ENCODE measurements around the gene ZNF574. TPM values are rescaled to one million over a fixed set of nuclear protein-coding genes. Genes with fewer than 3 reads are reported as not detected.

Gene ZNF574
- total RNA-seq, 1 experiment from 2014 or later: 15.7 TPM

DNA sequence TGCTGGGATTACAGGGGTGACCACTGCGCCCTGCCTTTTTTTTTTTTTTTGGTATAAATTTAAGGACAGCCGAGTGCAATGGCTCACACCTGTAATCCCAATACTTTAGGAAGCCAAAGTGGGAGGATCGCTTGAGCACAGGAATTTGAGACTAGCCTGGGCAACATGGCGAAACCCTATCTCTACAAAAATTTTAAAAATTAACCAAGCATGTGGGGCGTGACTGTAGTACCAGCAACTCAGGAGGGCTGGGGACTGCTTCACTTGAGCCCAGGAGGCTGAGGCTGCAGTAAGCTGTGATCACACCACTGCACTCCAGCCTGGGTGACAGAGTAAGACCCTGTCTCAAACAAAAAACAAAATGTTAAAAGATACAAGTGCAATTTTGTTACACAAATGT lies 21.5 kb downstream of the ZNF574 start:
- TF ChIP-seq, protein P1, sequence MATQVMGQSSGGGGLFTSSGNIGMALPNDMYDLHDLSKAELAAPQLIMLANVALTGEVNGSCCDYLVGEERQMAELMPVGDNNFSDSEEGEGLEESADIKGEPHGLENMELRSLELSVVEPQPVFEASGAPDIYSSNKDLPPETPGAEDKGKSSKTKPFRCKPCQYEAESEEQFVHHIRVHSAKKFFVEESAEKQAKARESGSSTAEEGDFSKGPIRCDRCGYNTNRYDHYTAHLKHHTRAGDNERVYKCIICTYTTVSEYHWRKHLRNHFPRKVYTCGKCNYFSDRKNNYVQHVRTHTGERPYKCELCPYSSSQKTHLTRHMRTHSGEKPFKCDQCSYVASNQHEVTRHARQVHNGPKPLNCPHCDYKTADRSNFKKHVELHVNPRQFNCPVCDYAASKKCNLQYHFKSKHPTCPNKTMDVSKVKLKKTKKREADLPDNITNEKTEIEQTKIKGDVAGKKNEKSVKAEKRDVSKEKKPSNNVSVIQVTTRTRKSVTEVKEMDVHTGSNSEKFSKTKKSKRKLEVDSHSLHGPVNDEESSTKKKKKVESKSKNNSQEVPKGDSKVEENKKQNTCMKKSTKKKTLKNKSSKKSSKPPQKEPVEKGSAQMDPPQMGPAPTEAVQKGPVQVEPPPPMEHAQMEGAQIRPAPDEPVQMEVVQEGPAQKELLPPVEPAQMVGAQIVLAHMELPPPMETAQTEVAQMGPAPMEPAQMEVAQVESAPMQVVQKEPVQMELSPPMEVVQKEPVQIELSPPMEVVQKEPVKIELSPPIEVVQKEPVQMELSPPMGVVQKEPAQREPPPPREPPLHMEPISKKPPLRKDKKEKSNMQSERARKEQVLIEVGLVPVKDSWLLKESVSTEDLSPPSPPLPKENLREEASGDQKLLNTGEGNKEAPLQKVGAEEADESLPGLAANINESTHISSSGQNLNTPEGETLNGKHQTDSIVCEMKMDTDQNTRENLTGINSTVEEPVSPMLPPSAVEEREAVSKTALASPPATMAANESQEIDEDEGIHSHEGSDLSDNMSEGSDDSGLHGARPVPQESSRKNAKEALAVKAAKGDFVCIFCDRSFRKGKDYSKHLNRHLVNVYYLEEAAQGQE (IDR thresholded peaks at IDR 0.05; ENCODE audit: insufficient read depth in 1 of 2, low read depth in 2 of 2, low read length in 1 of 2): no peak
- TF ChIP-seq, protein P2, sequence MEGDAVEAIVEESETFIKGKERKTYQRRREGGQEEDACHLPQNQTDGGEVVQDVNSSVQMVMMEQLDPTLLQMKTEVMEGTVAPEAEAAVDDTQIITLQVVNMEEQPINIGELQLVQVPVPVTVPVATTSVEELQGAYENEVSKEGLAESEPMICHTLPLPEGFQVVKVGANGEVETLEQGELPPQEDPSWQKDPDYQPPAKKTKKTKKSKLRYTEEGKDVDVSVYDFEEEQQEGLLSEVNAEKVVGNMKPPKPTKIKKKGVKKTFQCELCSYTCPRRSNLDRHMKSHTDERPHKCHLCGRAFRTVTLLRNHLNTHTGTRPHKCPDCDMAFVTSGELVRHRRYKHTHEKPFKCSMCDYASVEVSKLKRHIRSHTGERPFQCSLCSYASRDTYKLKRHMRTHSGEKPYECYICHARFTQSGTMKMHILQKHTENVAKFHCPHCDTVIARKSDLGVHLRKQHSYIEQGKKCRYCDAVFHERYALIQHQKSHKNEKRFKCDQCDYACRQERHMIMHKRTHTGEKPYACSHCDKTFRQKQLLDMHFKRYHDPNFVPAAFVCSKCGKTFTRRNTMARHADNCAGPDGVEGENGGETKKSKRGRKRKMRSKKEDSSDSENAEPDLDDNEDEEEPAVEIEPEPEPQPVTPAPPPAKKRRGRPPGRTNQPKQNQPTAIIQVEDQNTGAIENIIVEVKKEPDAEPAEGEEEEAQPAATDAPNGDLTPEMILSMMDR (IDR thresholded peaks at IDR 0.05): no peak
- TF ChIP-seq POLR2AphosphoS5 (IDR thresholded peaks at IDR 0.05; ENCODE audit: low read depth, low read length) (no peak), SIN3A (IDR thresholded peaks at IDR 0.05; ENCODE audit: borderline replicate concordance, insufficient read depth, low read depth, low read length) (no peak), TCF7L2 (IDR thresholded peaks at IDR 0.05; ENCODE audit: low read depth, low read length) (no peak)
- in situ Hi-C loops (cut with HindIII; ENCODE audit: low pct_unique_long_range_greater_than_20kb, low sequenced_read_pairs): no loop called here
- no peak for DNase-seq (ENCODE audit: low read depth, low spot score)
- Histone ChIP-seq H3K27me3 (ENCODE audit: control insufficient read depth, insufficient read depth, low read length) (no peaks in the 10 kb centered on the region), H3K4me3 (ENCODE audit: low read depth in 2 of 2, low read length in 2 of 2) (no peak overlapping the region), H3K9me3 (ENCODE audit: control insufficient read depth, insufficient read depth, low read depth, low read length) (no peaks in the 10 kb centered on the region), H3K4me1 (ENCODE audit: control insufficient read depth, insufficient read depth, low read length) (no peaks in the 10 kb centered on the region), H3K36me3 (ENCODE audit: control insufficient read depth, insufficient read depth, low read length) (no peaks in the 10 kb centered on the region), H3K27ac (ENCODE audit: low read length) (no peak overlapping the region)
- no peak for ATAC-seq
- CTCF ChIA-PET: no interaction called here
- POLR2A ChIA-PET: no interaction called here
- intact Hi-C loops (cut with micrococcal nuclease; ENCODE audit: unreplicated experiment): no loop called here
- no TSS peak for BruUV-seq (replicated peaks)

DNA sequence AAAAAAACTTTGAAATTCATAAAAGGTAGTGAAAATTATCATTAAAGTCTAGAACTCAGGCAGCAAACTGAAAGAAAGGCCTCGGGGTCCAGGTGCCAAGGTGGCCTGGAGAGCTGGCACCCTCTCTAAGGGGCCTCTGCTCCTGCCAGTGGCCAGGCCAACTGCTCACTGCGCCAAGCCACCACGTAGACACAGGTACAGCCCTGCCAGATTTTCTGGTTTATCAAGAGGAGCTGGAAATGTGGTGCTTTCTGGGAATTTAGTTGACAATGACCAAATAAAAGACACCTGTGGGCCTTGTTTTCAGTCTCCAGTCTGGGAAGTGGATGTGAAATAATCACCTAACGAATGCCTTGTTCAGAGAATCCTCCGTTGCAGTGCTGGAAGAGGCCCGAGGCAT lies 22.8 kb downstream of the ZNF574 start:
- Histone ChIP-seq H3K36me3 (ENCODE audit: control insufficient read depth, insufficient read depth, low read length) (no peaks in the 10 kb centered on the region), H3K9me3 (ENCODE audit: control insufficient read depth, insufficient read depth, low read depth, low read length) (no peaks in the 10 kb centered on the region), H3K27ac (ENCODE audit: low read length) (no peak overlapping the region), H3K27me3 (ENCODE audit: control insufficient read depth, insufficient read depth, low read length) (no peaks in the 10 kb centered on the region), H3K4me3 (ENCODE audit: low read depth in 2 of 2, low read length in 2 of 2) (no peak overlapping the region), H3K4me1 (ENCODE audit: control insufficient read depth, insufficient read depth, low read length) (no peaks in the 10 kb centered on the region)
- in situ Hi-C loops (cut with HindIII; ENCODE audit: low pct_unique_long_range_greater_than_20kb, low sequenced_read_pairs) (no loop called here), intact Hi-C loops (cut with micrococcal nuclease; ENCODE audit: unreplicated experiment) (no loop called here)
- no peak for DNase-seq (ENCODE audit: low read depth, low spot score)
- no TSS peak for BruUV-seq (replicated peaks)
- TF ChIP-seq SIN3A (IDR thresholded peaks at IDR 0.05; ENCODE audit: borderline replicate concordance, insufficient read depth, low read depth, low read length): no peak
- TF ChIP-seq TCF7L2 (IDR thresholded peaks at IDR 0.05; ENCODE audit: low read depth, low read length): no peak
- TF ChIP-seq, protein P1 (IDR thresholded peaks at IDR 0.05; ENCODE audit: insufficient read depth in 1 of 2, low read depth in 2 of 2, low read length in 1 of 2): no peak
- ATAC-seq: no peak
- POLR2A ChIA-PET: no interaction called here
- CTCF ChIA-PET: interaction anchor here (1.4 kb wide), 1 partner anchor 340 kb away, joined by 3 read pairs; no protein-coding TSS in a partner anchor
